Stimulated activated naive CD8-positive, alpha-beta T cell treated with anti-CD3 and anti-CD28 coated beads, Interleukin-15, Interleukin-2, amounts not matched to agents 100 ng/mL and 50 ng/mL, for 24 hours (primary cell): Measurements from ENCODE around the gene FST.

Experiments used
- H3K27ac Mint-ChIP-seq: one replicate; pipeline ENCODE4 v1.8.0; 2021; ENCODE audit warnings: mild to moderate bottlenecking, mixed read lengths
- H3K27me3 Mint-ChIP-seq: one replicate; pipeline ENCODE4 v1.8.0; 2021; ENCODE audit warnings: mixed read lengths
- H3K36me3 Mint-ChIP-seq: one replicate; pipeline ENCODE4 v1.8.0; 2021; ENCODE audit warnings: low read depth, mixed read lengths
- H3K4me1 Mint-ChIP-seq: one replicate; pipeline ENCODE4 v1.8.0; 2021; ENCODE audit warnings: low read depth, mixed read lengths
- H3K4me3 Mint-ChIP-seq: one replicate; pipeline ENCODE4 v1.8.0; 2021; ENCODE audit warnings: mild to moderate bottlenecking, mixed read lengths
- H3K9me3 Mint-ChIP-seq: one replicate; pipeline ENCODE4 v1.8.0; 2021; ENCODE audit warnings: mixed read lengths

FST gene

GRCh38 chr5:53463909-53464621 lies 16.4 kb upstream of the FST start:
- Mint-ChIP-seq H3K4me1 (no peaks in the 10 kb centered on the region), H3K4me3 (no peak overlapping the region), H3K27me3 (peaks cover 45% of the 10 kb centered on the region), H3K9me3 (no peaks in the 10 kb centered on the region), H3K36me3 (no peaks in the 10 kb centered on the region), H3K27ac (no peak overlapping the region)

- Mint-ChIP-seq H3K4me3 (no peak overlapping the region), H3K27me3 (peaks cover 48% of the 10 kb centered on the region), H3K27ac (no peak overlapping the region), H3K36me3 (no peaks in the 10 kb centered on the region), H3K4me1 (no peaks in the 10 kb centered on the region), H3K9me3 (no peaks in the 10 kb centered on the region)
Observed at GRCh38 chr5:53464722-53465121, 15.7 kb upstream of the FST start.

GRCh38 chr5:53469946-53470687 lies 10.3 kb upstream of the FST start:
- Mint-ChIP-seq H3K4me1 (no peaks in the 10 kb centered on the region), H3K4me3 (no peak overlapping the region), H3K36me3 (no peaks in the 10 kb centered on the region), H3K27me3 (peaks cover 69% of the 10 kb centered on the region), H3K9me3 (no peaks in the 10 kb centered on the region), H3K27ac (no peak overlapping the region)

GRCh38 chr5:53472279-53472678 lies 8.2 kb upstream of the FST start:
- Mint-ChIP-seq H3K4me3 (no peak overlapping the region), H3K4me1 (no peaks in the 10 kb centered on the region), H3K27ac (no peak overlapping the region), H3K27me3 (peaks cover 75% of the 10 kb centered on the region), H3K36me3 (no peaks in the 10 kb centered on the region), H3K9me3 (no peaks in the 10 kb centered on the region)

GRCh38 chr5:53472720-53473510 lies 7.5 kb upstream of the FST start:
- Mint-ChIP-seq H3K9me3 (no peaks in the 10 kb centered on the region), H3K4me1 (no peaks in the 10 kb centered on the region), H3K4me3 (no peak overlapping the region), H3K27me3 (peaks cover 77% of the 10 kb centered on the region), H3K36me3 (no peaks in the 10 kb centered on the region), H3K27ac (no peak overlapping the region)

- peaks cover 4% of the 10 kb centered on the region for H3K4me1 Mint-ChIP-seq
- no peaks in the 10 kb centered on the region for H3K9me3 Mint-ChIP-seq
- H3K36me3 Mint-ChIP-seq = no peaks in the 10 kb centered on the region
- no peak overlapping the region for H3K27ac Mint-ChIP-seq
- H3K4me3 Mint-ChIP-seq = no peak overlapping the region
- peaks cover 82% of the 10 kb centered on the region for H3K27me3 Mint-ChIP-seq
Observed at GRCh38 chr5:53473633-53474032, 6.8 kb upstream of the FST start.

- H3K4me3 Mint-ChIP-seq = no peak overlapping the region
Observed at GRCh38 chr5:53475320-53475719, 5.1 kb upstream of the FST start.

GRCh38 chr5:53476019-53476418 lies 4.4 kb upstream of the FST start:
- H3K9me3 Mint-ChIP-seq = no peaks in the 10 kb centered on the region
- peaks cover 13% of the 10 kb centered on the region for H3K4me1 Mint-ChIP-seq
- H3K27me3 Mint-ChIP-seq = peaks cover 78% of the 10 kb centered on the region
- H3K36me3 Mint-ChIP-seq = no peaks in the 10 kb centered on the region
- H3K27ac Mint-ChIP-seq = no peak overlapping the region
- H3K4me3 Mint-ChIP-seq = no peak overlapping the region

More at GRCh38 chr5:53475320-53475719, 5.1 kb upstream of the FST start:
- H3K27ac Mint-ChIP-seq = no peak overlapping the region
- H3K4me1 Mint-ChIP-seq = peaks cover 9% of the 10 kb centered on the region
- no peaks in the 10 kb centered on the region for H3K36me3 Mint-ChIP-seq
- peaks cover 79% of the 10 kb centered on the region for H3K27me3 Mint-ChIP-seq
- H3K9me3 Mint-ChIP-seq = no peaks in the 10 kb centered on the region

- H3K36me3 Mint-ChIP-seq = no peaks in the 10 kb centered on the region
Observed at GRCh38 chr5:53476531-53477480, 3.6 kb upstream of the FST start.

GRCh38 chr5:53478411-53479044 lies 1.9 kb upstream of the FST start:
- no peak overlapping the region for H3K27ac Mint-ChIP-seq
- peaks cover 78% of the 10 kb centered on the region for H3K27me3 Mint-ChIP-seq
- H3K4me3 Mint-ChIP-seq = peak overlapping the region; percentile 90
- no peaks in the 10 kb centered on the region for H3K9me3 Mint-ChIP-seq
- H3K4me1 Mint-ChIP-seq = peaks cover 34% of the 10 kb centered on the region
- H3K36me3 Mint-ChIP-seq = no peaks in the 10 kb centered on the region

More at GRCh38 chr5:53476531-53477480, 3.6 kb upstream of the FST start:
- Mint-ChIP-seq H3K4me3 (no peak overlapping the region), H3K9me3 (no peaks in the 10 kb centered on the region), H3K27ac (no peak overlapping the region), H3K4me1 (peaks cover 21% of the 10 kb centered on the region), H3K27me3 (peaks cover 78% of the 10 kb centered on the region)

GRCh38 chr5:53479045-53479589 lies 1.3 kb upstream of the FST start:
- no peak overlapping the region for H3K27ac Mint-ChIP-seq
- peaks cover 76% of the 10 kb centered on the region for H3K27me3 Mint-ChIP-seq
- peak overlapping the region; percentile 90 for H3K4me3 Mint-ChIP-seq
- no peaks in the 10 kb centered on the region for H3K36me3 Mint-ChIP-seq
- peaks cover 34% of the 10 kb centered on the region for H3K4me1 Mint-ChIP-seq
- no peaks in the 10 kb centered on the region for H3K9me3 Mint-ChIP-seq

- Mint-ChIP-seq H3K27me3 (peaks cover 70% of the 10 kb centered on the region), H3K27ac (peak overlapping the region; percentile 54), H3K4me3 (peak overlapping the region; percentile 90), H3K36me3 (no peaks in the 10 kb centered on the region), H3K4me1 (peaks cover 34% of the 10 kb centered on the region), H3K9me3 (no peaks in the 10 kb centered on the region)
Observed at GRCh38 chr5:53479590-53480415, 626 bp upstream of the FST start.
